K562 (cell line): ENCODE measurements around the gene FNDC4. TPM values are rescaled to one million over a fixed set of nuclear protein-coding genes. Genes with fewer than 3 reads are reported as not detected.

Source experiments
- CHD1 ChIP-seq: fragments of 200-600 bp; sonication (generic); IDR thresholded peaks from one replicate; pipeline ENCODE4 v1.6.1; 2012; ENCODE audit warnings: mild to moderate bottlenecking, moderate library complexity, low read length, inconsistent platforms
- E2F3 ChIP-seq: fragments of 250-450 bp; sonication (Bioruptor Pico); IDR thresholded peaks from 2 replicates; pipeline ENCODE4 v1.4.0; 2020; ENCODE audit warnings: mild to moderate bottlenecking
- EHMT2 ChIP-seq: fragments of 450-650 bp; IDR thresholded peaks from 2 replicates; pipeline ENCODE4 v1.6.1; 2018; ENCODE audit warnings: antibody characterized with exemption
- ESRRB ChIP-seq: fragments of 250-450 bp; sonication (Bioruptor Pico); IDR thresholded peaks from 2 replicates; pipeline ENCODE4 v1.5.0; 2020; ENCODE audit warnings: mild to moderate bottlenecking, moderate library complexity, borderline replicate concordance
- HNRNPL ChIP-seq: fragments of 200-400 bp; formaldehyde crosslinking; IDR thresholded peaks from 2 replicates; pipeline ENCODE4 v1.6.1; 2017; ENCODE audit warnings: low read depth, mild to moderate bottlenecking, low read length
- HNRNPUL1 ChIP-seq: fragments of 200-400 bp; formaldehyde crosslinking; IDR thresholded peaks from 2 replicates; pipeline ENCODE4 v1.6.1; 2017; ENCODE audit warnings: low read length
- JUNB ChIP-seq: fragments of 450-650 bp; formaldehyde crosslinking; conservative IDR thresholded peaks from 2 replicates; pipeline ENCODE4 v1.4.0; 2020; ENCODE audit warnings: mild to moderate bottlenecking
- L3MBTL2 ChIP-seq: fragments of 450-650 bp; IDR thresholded peaks from 2 replicates; pipeline ENCODE4 v1.6.1; 2016; ENCODE audit warnings: mild to moderate bottlenecking, moderate library complexity
- MAFF ChIP-seq: IDR thresholded peaks from 2 replicates; pipeline ENCODE4 v1.6.1; 2012; ENCODE audit warnings: low read length, improper control_type of control experiment
- NR4A1 ChIP-seq, 2 experiments: fragments of 250-450 bp in 1 of 2; fragments of 450-650 bp in 1 of 2; sonication (Bioruptor Pico) in 1 of 2; IDR thresholded peaks; 2 replicates each; pipeline versions ENCODE4 v1.4.0 to v1.6.1; 2016 to 2020; ENCODE audit warnings: mild to moderate bottlenecking in 2 of 2, missing compliant biosample characterization in 1 of 2, missing genetic modification characterization in 1 of 2, moderate library complexity in 1 of 2
- STAG1 ChIP-seq: sonication (generic); formaldehyde crosslinking; IDR thresholded peaks from 2 replicates; pipeline ENCODE4 v1.5.0; 2020; ENCODE audit warnings: missing genetic modification reagents, borderline replicate concordance
- ZNF184 ChIP-seq: sonication (generic); formaldehyde crosslinking; IDR thresholded peaks from 2 replicates; pipeline ENCODE4 v1.5.0; 2020; ENCODE audit warnings: missing genetic modification reagents
- ZNF76 ChIP-seq: fragments of 250-450 bp; sonication (Bioruptor Pico); IDR thresholded peaks from 2 replicates; pipeline ENCODE4 v1.4.0; 2020; ENCODE audit warnings: mild to moderate bottlenecking, moderate library complexity, borderline replicate concordance
- polyA plus RNA-seq, 8 experiments: library from polyadenylated mRNA; depleted of rRNA in 4 of 8; stranded (reverse) in 5 of 8; unstranded in 3 of 8; fragments of >200 nt; fragmentation: Nextera tagmentation in 2 of 8; fragmentation: Illumina TruSeq in 1 of 8; extraction: Ambion mirVana in 2 of 8; extraction: Trizol in 1 of 8; gene quantifications; 2 replicates each; pipeline versions ENCODE4 v1.2.1 to v1.2.3, GENCODE V29; 2011 to 2014; ENCODE audit warnings: inconsistent platforms in 1 of 8, missing spikeins in 1 of 8
- total RNA-seq, 7 experiments: library from RNA; depleted of rRNA in 6 of 7; stranded (reverse); fragments of >200 nt in 6 of 7; fragmentation: Illumina TruSeq in 2 of 7; extraction: Trizol in 2 of 7; gene quantifications; 2 replicates each; pipeline versions ENCODE4 v1.2.1 to v1.2.3, GENCODE V29; 2011 to 2021; ENCODE audit warnings: low replicate concordance in 1 of 7
- TF ChIP-seq, protein P1 (sequence below): fragments of 450-650 bp; IDR thresholded peaks from 2 replicates; pipeline ENCODE4 v1.6.1; 2017; ENCODE audit warnings: antibody characterized with exemption, mild to moderate bottlenecking
- TF ChIP-seq, protein P2 (sequence below): sonication (generic); formaldehyde crosslinking; IDR thresholded peaks from 2 replicates; pipeline ENCODE4 v1.8.0; 2022; ENCODE audit warnings: missing genetic modification reagents, mild to moderate bottlenecking, moderate library complexity, borderline replicate concordance
- TF ChIP-seq, protein P3 (sequence below): fragments of 250-450 bp; sonication (Bioruptor Pico); IDR thresholded peaks from 2 replicates; pipeline ENCODE4 v1.4.0; 2020
- TF ChIP-seq, protein P4 (sequence below): sonication (generic); formaldehyde crosslinking; IDR thresholded peaks from 2 replicates; pipeline ENCODE4 v1.8.1; 2023; ENCODE audit warnings: mild to moderate bottlenecking, missing genetic modification reagents, moderate library complexity

FNDC4 gene
- total and polyA plus RNA-seq, 9 of the 15 experiments (the other 6 are each of a cell fraction or from before 2014, with no cell fraction given): 0.28 to 4.9 (median 2.3) TPM

DNA sequence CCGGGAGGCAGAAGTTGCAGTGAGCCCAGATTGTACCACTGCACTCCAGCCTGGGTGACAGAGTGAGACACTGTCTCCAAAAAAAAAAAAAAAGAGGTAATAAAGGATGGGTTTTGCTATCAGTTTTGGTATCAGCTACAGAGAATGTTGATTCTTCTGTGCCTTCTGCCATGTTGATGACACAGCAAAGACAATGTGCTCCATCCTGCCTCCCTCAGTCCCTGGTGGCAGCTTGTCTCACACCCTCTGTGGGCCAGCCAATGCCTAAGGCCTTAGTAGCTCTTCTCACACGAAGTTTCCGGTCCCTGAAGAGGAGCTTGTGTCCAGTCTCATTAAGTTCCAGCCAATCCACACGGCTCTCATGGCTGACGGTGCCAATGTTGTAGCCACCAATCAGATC lies 23.0 kb downstream of the FNDC4 start (continued):
- TF ChIP-seq, protein P1, sequence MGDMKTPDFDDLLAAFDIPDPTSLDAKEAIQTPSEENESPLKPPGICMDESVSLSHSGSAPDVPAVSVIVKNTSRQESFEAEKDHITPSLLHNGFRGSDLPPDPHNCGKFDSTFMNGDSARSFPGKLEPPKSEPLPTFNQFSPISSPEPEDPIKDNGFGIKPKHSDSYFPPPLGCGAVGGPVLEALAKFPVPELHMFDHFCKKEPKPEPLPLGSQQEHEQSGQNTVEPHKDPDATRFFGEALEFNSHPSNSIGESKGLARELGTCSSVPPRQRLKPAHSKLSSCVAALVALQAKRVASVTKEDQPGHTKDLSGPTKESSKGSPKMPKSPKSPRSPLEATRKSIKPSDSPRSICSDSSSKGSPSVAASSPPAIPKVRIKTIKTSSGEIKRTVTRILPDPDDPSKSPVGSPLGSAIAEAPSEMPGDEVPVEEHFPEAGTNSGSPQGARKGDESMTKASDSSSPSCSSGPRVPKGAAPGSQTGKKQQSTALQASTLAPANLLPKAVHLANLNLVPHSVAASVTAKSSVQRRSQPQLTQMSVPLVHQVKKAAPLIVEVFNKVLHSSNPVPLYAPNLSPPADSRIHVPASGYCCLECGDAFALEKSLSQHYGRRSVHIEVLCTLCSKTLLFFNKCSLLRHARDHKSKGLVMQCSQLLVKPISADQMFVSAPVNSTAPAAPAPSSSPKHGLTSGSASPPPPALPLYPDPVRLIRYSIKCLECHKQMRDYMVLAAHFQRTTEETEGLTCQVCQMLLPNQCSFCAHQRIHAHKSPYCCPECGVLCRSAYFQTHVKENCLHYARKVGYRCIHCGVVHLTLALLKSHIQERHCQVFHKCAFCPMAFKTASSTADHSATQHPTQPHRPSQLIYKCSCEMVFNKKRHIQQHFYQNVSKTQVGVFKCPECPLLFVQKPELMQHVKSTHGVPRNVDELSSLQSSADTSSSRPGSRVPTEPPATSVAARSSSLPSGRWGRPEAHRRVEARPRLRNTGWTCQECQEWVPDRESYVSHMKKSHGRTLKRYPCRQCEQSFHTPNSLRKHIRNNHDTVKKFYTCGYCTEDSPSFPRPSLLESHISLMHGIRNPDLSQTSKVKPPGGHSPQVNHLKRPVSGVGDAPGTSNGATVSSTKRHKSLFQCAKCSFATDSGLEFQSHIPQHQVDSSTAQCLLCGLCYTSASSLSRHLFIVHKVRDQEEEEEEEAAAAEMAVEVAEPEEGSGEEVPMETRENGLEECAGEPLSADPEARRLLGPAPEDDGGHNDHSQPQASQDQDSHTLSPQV: 0 out of 2 replicates have a peak, but pooled peaks have one; percentile 43
- TF ChIP-seq, protein P2, sequence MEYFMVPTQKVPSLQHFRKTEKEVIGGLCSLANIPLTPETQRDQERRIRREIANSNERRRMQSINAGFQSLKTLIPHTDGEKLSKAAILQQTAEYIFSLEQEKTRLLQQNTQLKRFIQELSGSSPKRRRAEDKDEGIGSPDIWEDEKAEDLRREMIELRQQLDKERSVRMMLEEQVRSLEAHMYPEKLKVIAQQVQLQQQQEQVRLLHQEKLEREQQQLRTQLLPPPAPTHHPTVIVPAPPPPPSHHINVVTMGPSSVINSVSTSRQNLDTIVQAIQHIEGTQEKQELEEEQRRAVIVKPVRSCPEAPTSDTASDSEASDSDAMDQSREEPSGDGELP (CRISPR knock-in tag): no peak
- TF ChIP-seq EHMT2: peak; percentile 52; the same call in 1 of the 2 replicates
- TF ChIP-seq HNRNPL: no peak
- no peak for TF ChIP-seq CHD1
- TF ChIP-seq, protein P3, sequence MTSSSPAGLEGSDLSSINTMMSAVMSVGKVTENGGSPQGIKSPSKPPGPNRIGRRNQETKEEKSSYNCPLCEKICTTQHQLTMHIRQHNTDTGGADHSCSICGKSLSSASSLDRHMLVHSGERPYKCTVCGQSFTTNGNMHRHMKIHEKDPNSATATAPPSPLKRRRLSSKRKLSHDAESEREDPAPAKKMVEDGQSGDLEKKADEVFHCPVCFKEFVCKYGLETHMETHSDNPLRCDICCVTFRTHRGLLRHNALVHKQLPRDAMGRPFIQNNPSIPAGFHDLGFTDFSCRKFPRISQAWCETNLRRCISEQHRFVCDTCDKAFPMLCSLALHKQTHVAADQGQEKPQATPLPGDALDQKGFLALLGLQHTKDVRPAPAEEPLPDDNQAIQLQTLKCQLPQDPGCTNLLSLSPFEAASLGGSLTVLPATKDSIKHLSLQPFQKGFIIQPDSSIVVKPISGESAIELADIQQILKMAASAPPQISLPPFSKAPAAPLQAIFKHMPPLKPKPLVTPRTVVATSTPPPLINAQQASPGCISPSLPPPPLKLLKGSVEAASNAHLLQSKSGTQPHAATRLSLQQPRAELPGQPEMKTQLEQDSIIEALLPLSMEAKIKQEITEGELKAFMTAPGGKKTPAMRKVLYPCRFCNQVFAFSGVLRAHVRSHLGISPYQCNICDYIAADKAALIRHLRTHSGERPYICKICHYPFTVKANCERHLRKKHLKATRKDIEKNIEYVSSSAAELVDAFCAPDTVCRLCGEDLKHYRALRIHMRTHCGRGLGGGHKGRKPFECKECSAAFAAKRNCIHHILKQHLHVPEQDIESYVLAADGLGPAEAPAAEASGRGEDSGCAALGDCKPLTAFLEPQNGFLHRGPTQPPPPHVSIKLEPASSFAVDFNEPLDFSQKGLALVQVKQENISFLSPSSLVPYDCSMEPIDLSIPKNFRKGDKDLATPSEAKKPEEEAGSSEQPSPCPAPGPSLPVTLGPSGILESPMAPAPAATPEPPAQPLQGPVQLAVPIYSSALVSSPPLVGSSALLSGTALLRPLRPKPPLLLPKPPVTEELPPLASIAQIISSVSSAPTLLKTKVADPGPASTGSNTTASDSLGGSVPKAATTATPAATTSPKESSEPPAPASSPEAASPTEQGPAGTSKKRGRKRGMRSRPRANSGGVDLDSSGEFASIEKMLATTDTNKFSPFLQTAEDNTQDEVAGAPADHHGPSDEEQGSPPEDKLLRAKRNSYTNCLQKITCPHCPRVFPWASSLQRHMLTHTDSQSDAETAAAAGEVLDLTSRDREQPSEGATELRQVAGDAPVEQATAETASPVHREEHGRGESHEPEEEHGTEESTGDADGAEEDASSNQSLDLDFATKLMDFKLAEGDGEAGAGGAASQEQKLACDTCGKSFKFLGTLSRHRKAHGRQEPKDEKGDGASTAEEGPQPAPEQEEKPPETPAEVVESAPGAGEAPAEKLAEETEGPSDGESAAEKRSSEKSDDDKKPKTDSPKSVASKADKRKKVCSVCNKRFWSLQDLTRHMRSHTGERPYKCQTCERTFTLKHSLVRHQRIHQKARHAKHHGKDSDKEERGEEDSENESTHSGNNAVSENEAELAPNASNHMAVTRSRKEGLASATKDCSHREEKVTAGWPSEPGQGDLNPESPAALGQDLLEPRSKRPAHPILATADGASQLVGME (CRISPR knock-in tag): no peak
- no peak for TF ChIP-seq ZNF76
- no peak for TF ChIP-seq NR4A1 (CRISPR knock-in tag; IDR thresholded peaks at IDR 0.05)
- TF ChIP-seq NR4A1 (tag; IDR thresholded peaks at IDR 0.05): no peak
- TF ChIP-seq L3MBTL2: no peak
- no peak for TF ChIP-seq HNRNPUL1
- TF ChIP-seq ESRRB: no peak
- no peak for TF ChIP-seq E2F3 (CRISPR knock-in tag)
- TF ChIP-seq JUNB (CRISPR knock-in tag): no peak
- no peak for TF ChIP-seq ZNF184
- TF ChIP-seq, protein P4, sequence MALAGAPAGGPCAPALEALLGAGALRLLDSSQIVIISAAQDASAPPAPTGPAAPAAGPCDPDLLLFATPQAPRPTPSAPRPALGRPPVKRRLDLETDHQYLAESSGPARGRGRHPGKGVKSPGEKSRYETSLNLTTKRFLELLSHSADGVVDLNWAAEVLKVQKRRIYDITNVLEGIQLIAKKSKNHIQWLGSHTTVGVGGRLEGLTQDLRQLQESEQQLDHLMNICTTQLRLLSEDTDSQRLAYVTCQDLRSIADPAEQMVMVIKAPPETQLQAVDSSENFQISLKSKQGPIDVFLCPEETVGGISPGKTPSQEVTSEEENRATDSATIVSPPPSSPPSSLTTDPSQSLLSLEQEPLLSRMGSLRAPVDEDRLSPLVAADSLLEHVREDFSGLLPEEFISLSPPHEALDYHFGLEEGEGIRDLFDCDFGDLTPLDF: no peak
- peak; percentile 52; the same call in 1 of the 2 replicates for TF ChIP-seq MAFF
- TF ChIP-seq STAG1 (CRISPR knock-in tag): no peak
